Measurements from ENCODE around the gene MS4A4A.
A peak's percentile ranks its signal among the peaks of the same experiment; 100 is the strongest.

MS4A4A gene

GRCh38 chr11:60303661-60304060 lies 23.2 kb downstream of the MS4A4A start:
- DNase-seq = no peak

GRCh38 chr11:60305906-60306619 lies 25.6 kb downstream of the MS4A4A start:
- DNase-seq = no peak

GRCh38 chr11:60307507-60308195 lies 27.2 kb downstream of the MS4A4A start:
- no peak for DNase-seq

GRCh38 chr11:60310407-60310998 lies 30.0 kb downstream of the MS4A4A start:
- no peak for DNase-seq

GRCh38 chr11:60314635-60315321 lies 34.3 kb downstream of the MS4A4A start:
- no peak for DNase-seq

- no peak for DNase-seq
Observed at GRCh38 chr11:60315871-60316270, 35.4 kb downstream of the MS4A4A start.

- DNase-seq = no peak
Observed at GRCh38 chr11:60316317-60316716, 35.9 kb downstream of the MS4A4A start.

- no peak for DNase-seq
Observed at GRCh38 chr11:60318726-60319125, 38.3 kb downstream of the MS4A4A start.

GRCh38 chr11:60321051-60321450 lies 40.6 kb downstream of the MS4A4A start:
- DNase-seq = no peak

GRCh38 chr11:60326955-60327354 lies 46.5 kb downstream of the MS4A4A start, which contains the start of gene MS4A6E:
Gene MS4A6E, plus strand, starts transcription at chr11:60327255. Its CDS starts 7,641 bp downstream, at chr11:60334896.
- no peak for DNase-seq

- no peak for DNase-seq
Observed at GRCh38 chr11:60328460-60328859, 48.0 kb downstream of the MS4A4A start.

- no peak for DNase-seq
Observed at GRCh38 chr11:60332846-60333245, 52.4 kb downstream of the MS4A4A start.

GRCh38 chr11:60334005-60334620 lies 53.6 kb downstream of the MS4A4A start:
- DNase-seq = peak; percentile 9

- DNase-seq = no peak
Observed at GRCh38 chr11:60336767-60337391, 56.4 kb downstream of the MS4A4A start.

GRCh38 chr11:60338053-60338452 lies 57.6 kb downstream of the MS4A4A start:
- no peak for DNase-seq

GRCh38 chr11:60339356-60339755 lies 58.9 kb downstream of the MS4A4A start:
- DNase-seq = no peak

GRCh38 chr11:60343094-60343704 lies 62.7 kb downstream of the MS4A4A start:
- no peak for DNase-seq

GRCh38 chr11:60344146-60344545 lies 63.7 kb downstream of the MS4A4A start:
- no peak for DNase-seq

GRCh38 chr11:60345489-60345888 lies 65.0 kb downstream of the MS4A4A start:
- DNase-seq = no peak

GRCh38 chr11:60347084-60347797 lies 66.8 kb downstream of the MS4A4A start:
- DNase-seq = no peak

- DNase-seq = no peak
Observed at GRCh38 chr11:60348116-60348515, 67.7 kb downstream of the MS4A4A start.
